Measurements from ENCODE around the gene MYCBP2. TPM values are rescaled to one million over a fixed set of nuclear protein-coding genes. Genes with fewer than 3 reads are reported as not detected.

The MYCBP2 gene
- total RNA-seq, 6 donors from 2014 or later: 83.3 to 288 (median 127) TPM

DNA sequence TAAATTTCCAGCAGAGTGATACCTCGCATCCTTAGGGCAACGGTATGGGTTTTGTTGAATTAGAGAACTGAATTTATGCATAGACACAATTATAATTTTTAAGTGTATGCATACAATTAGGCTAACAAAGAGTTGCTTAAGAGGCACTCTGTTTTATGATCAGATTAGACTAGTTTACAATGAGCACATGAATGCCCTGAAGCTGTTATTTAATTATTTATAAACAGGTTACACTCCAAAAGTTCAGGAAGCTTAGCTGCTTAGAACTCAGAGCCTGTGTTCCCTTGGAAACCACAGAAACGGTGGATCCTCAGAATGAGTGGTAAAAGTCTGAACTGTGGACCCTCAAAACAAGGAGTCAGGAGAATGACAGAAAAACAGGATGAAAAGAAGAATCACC, 227.5 kb downstream of the MYCBP2 start:
- DNase-seq: no peak
- Histone ChIP-seq H3K9me3 (no peaks in the 10 kb centered on the region), H3K36me3 (peaks cover 8 to 30% (median 22%) of the 10 kb centered on the region in 4 donors), H3K4me3 (no peak overlapping the region), H3K27ac (no peak overlapping the region), H3K27me3 (no peaks in the 10 kb centered on the region), H3K4me1 (no peaks in the 10 kb centered on the region)
- no peak for TF ChIP-seq EP300 (IDR thresholded peaks at IDR 0.05)
- TF ChIP-seq POLR2AphosphoS5 (IDR thresholded peaks at IDR 0.05): no peak
- TF ChIP-seq, protein P1, sequence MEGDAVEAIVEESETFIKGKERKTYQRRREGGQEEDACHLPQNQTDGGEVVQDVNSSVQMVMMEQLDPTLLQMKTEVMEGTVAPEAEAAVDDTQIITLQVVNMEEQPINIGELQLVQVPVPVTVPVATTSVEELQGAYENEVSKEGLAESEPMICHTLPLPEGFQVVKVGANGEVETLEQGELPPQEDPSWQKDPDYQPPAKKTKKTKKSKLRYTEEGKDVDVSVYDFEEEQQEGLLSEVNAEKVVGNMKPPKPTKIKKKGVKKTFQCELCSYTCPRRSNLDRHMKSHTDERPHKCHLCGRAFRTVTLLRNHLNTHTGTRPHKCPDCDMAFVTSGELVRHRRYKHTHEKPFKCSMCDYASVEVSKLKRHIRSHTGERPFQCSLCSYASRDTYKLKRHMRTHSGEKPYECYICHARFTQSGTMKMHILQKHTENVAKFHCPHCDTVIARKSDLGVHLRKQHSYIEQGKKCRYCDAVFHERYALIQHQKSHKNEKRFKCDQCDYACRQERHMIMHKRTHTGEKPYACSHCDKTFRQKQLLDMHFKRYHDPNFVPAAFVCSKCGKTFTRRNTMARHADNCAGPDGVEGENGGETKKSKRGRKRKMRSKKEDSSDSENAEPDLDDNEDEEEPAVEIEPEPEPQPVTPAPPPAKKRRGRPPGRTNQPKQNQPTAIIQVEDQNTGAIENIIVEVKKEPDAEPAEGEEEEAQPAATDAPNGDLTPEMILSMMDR (IDR thresholded peaks at IDR 0.05): no peak
- TF ChIP-seq POLR2A (IDR thresholded peaks at IDR 0.05): no peak
- WGBS, 2 donors: 90 to 95% methylated on average over 3 of the region's 3 CpGs
- no peak for ATAC-seq (ENCODE audit: low FRiP score in 2 of 2)

DNA sequence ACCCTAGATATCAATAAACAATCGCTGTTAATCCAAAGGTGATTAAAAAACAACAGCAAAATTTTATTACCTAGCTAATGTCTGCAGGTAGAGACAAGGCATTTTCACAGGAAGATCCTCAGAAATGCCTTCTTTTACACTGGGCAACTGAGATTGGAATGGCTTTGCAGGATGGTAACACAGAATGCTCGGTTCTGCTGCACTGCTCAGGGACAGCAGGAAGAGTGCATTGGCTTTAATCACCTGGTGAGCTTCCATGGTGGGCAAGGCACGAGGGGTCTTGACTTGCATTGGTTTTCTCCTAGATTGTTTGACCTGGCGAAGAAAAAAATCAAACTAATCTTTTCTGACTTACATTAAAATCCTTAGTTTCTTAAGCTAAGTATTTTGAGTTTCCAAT, 231.6 kb downstream of the MYCBP2 start:
- DNase-seq: no peak
- 96 to 97% methylated on average over 4 of the region's 4 CpGs for WGBS, 2 donors
- TF ChIP-seq EP300 (IDR thresholded peaks at IDR 0.05) (no peak), POLR2A (IDR thresholded peaks at IDR 0.05) (no peak)
- TF ChIP-seq, protein P1 (IDR thresholded peaks at IDR 0.05): no peak
- H3K4me3 ChIP-seq: no peak overlapping the region
- no peak overlapping the region for H3K27ac ChIP-seq
- no peaks in the 10 kb centered on the region for H3K4me1 ChIP-seq
- H3K36me3 ChIP-seq: peaks cover 10 to 58% (median 40%) of the 10 kb centered on the region in 4 donors
- no peaks in the 10 kb centered on the region for H3K27me3 ChIP-seq
- no peaks in the 10 kb centered on the region for H3K9me3 ChIP-seq
- no peak for ATAC-seq (ENCODE audit: low FRiP score in 2 of 2)

DNA sequence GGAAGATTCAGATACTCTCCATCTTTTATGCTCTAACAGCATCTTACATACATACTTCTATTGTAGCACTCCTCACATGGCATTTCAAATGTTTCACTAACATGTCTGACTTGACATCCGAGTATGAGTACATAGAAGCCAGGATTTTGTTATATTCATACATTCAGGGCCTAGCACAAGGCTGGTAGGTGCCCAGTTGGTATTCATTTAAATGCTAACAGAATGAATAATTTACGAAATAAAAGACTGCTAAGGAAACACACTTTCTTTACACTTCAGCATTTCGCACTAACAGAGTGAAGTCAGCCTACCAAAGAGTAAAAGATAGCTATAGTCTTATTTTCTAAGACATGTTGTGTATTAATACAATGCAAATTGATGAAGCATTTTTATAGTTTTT, 232.1 kb downstream of the MYCBP2 start:
- no peak overlapping the region for H3K27ac ChIP-seq
- WGBS, 2 donors: 99% methylated on average over 3 of the region's 3 CpGs
- no peak for TF ChIP-seq POLR2AphosphoS5 (IDR thresholded peaks at IDR 0.05)
- no peak for TF ChIP-seq EP300 (IDR thresholded peaks at IDR 0.05)
- TF ChIP-seq, protein P1 (IDR thresholded peaks at IDR 0.05): no peak
- no peak for TF ChIP-seq POLR2A (IDR thresholded peaks at IDR 0.05)
- no peaks in the 10 kb centered on the region for H3K9me3 ChIP-seq
- H3K4me3 ChIP-seq: no peak overlapping the region
- DNase-seq: no peak
- H3K36me3 ChIP-seq: peaks cover 10 to 60% (median 42%) of the 10 kb centered on the region in 4 donors
- no peaks in the 10 kb centered on the region for H3K27me3 ChIP-seq
- no peak for ATAC-seq (ENCODE audit: low FRiP score in 2 of 2)
- H3K4me1 ChIP-seq: no peaks in the 10 kb centered on the region

DNA sequence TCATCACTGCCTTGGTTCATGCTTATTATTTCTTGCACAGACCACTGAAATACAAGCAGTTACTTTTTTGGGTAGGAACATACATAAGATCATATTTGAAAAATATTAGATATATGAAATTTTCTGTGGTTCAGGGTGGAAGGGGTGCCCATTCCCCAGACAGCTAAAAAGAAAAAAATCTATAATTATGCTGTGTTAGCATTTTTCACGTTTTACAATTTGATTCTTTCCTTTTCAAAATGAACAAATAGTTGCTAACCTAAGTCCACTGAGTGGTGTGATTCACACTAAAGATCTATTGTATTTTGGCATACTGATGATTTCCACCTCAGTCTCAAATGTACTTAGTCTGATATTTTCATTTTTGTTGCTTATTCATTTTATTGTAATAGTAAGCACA, 233.2 kb downstream of the MYCBP2 start:
- ATAC-seq (ENCODE audit: low FRiP score in 2 of 2) (no peak), DNase-seq (no peak)
- TF ChIP-seq POLR2A (IDR thresholded peaks at IDR 0.05): no peak
- TF ChIP-seq, protein P1 (IDR thresholded peaks at IDR 0.05): no peak
- TF ChIP-seq EP300 (IDR thresholded peaks at IDR 0.05): no peak
- no peak for TF ChIP-seq POLR2AphosphoS5 (IDR thresholded peaks at IDR 0.05)
- no peaks in the 10 kb centered on the region for H3K9me3 ChIP-seq
- WGBS, 2 donors: 78 to 79% methylated on average over 1 of the region's 1 CpG
- no peaks in the 10 kb centered on the region for H3K27me3 ChIP-seq
- peaks cover 10 to 59% (median 40%) of the 10 kb centered on the region in 4 donors for H3K36me3 ChIP-seq
- no peak overlapping the region for H3K27ac ChIP-seq
- no peak overlapping the region for H3K4me3 ChIP-seq
- H3K4me1 ChIP-seq: no peaks in the 10 kb centered on the region

DNA sequence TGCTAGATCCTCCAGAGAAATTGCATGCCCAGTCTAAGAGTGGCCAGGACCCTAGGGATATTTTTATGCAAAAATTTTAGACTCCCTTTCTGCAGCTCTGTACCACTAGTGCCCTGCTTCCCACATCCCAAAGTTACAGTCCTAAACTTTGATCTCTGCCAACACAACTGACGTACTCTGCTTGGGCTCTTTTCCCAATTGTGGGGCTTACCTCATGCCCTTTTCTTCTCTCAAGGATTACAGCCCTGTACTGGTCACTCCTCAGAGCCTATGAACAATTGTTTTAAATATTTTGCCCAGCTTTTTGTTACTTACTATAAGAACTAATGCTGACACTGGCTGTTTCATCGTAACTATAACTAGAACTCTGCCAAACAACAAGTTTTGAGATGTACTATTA, 242.1 kb downstream of the MYCBP2 start:
- H3K4me3 ChIP-seq: no peak overlapping the region
- H3K4me1 ChIP-seq: no peaks in the 10 kb centered on the region
- TF ChIP-seq, protein P1 (IDR thresholded peaks at IDR 0.05): no peak
- no peak for TF ChIP-seq POLR2AphosphoS5 (IDR thresholded peaks at IDR 0.05)
- no peak for TF ChIP-seq EP300 (IDR thresholded peaks at IDR 0.05)
- no peak for TF ChIP-seq POLR2A (IDR thresholded peaks at IDR 0.05)
- no peaks in the 10 kb centered on the region for H3K9me3 ChIP-seq
- no peak overlapping the region for H3K27ac ChIP-seq
- no peak for DNase-seq
- no peak for ATAC-seq (ENCODE audit: low FRiP score in 2 of 2)
- WGBS, 2 donors: 100% methylated on average over 2 of the region's 2 CpGs
- H3K36me3 ChIP-seq: peaks cover 20 to 76% (median 30%) of the 10 kb centered on the region in 4 donors
- no peaks in the 10 kb centered on the region for H3K27me3 ChIP-seq

Data from upper lobe of left lung (tissue), 6 donors.